ENCODE measurements around the gene SH3BP4. TPM values are rescaled to one million over a fixed set of nuclear protein-coding genes. Genes with fewer than 3 reads are reported as not detected.

SH3BP4 gene
- total and polyA plus RNA-seq, 2 of the 8 experiments (the other 6 are each of a cell fraction or from before 2014, with no cell fraction given), result 28.3 to 35.4 TPM

DNA sequence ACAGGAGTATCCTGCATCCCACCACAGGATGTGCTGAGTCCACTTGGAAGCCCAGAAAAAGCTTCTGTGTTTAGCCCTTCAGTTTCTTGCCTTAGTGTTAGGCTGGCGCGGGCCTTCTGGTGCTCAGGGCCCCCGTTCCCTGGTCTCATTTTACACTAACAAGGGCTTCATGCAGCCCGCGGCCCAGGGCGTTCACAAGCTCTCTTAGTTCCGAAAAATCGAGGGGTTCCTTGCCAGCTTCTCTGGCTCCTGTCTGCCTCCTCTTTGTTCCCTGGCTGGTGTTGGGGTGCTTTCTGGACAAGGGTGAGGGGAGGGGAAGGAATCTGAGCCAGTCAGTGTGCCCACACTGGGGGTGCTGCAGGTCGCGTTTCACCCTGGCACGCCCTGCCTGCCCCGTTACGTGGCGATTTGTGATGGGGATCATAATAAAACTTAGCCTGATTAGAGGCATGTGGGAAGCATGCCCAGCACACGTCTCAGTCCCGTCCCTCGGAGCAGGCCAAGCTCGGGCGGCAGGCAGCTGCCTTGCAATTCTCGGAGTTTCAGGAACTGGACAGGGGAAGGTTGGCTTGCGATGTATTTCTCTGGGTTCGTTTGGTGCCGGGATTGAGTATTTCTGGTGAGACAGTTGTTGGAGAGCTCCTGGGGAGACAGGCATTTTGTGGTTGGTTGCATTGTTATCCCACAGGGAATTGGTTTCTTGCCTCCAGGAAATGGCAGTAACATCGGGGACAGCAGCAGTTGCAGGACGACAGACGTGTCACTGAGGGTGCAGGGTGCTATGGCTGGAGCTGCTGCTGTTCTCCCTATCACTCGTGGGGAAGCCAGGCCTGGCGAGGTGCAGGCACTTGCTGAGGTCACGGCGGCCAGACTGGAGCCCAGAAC, 22.9 kb downstream of the SH3BP4 start:
- no peak for DNase-seq (ENCODE audit: low read depth in 1 of 2, low spot score in 2 of 2)
- Histone ChIP-seq H3K4me2 (ENCODE audit: insufficient read depth in 1 of 2, low read depth in 2 of 2, low read length in 2 of 2) (no peak overlapping the region), H4K91ac (replicated peaks; ENCODE audit: insufficient read length, low read length) (peak overlapping the region; percentile 51), H3K18ac (ENCODE audit: extremely low read depth, low read length) (no peak overlapping the region; the same call in none of the 2 replicates), H3K9me3 (ENCODE audit: insufficient read depth in 2 of 2, low read depth in 1 of 2, low read length in 1 of 2) (peaks cover 3 to 4% of the 10 kb centered on the region in 2 experiments; a peak in 2 of 4 replicates), H3K4me1 (replicated peaks in 1 of 4; ENCODE audit: control insufficient read depth in 3 of 4, insufficient read depth in 4 of 4, low read length in 3 of 4) (peaks cover 0 to 11% (median 7%) of the 10 kb centered on the region in 4 experiments; a peak in 5 of 7 replicates), H3K4ac (replicated peaks; ENCODE audit: insufficient read length, low read depth, low read length) (no peak overlapping the region), H3K14ac (ENCODE audit: insufficient read length) (no peak overlapping the region), H3K23ac (ENCODE audit: insufficient read length) (no peak overlapping the region), H3K27ac (ENCODE audit: low read depth, low read length) (0 out of 2 replicates have a peak overlapping the region, but pooled peaks have one; percentile 39), H4K8ac (ENCODE audit: extremely low read depth, insufficient read depth, low read length) (no peak overlapping the region), H2AFZ (ENCODE audit: low read length) (no peak overlapping the region), H2BK120ac (replicated peaks; ENCODE audit: low read depth, low read length) (no peak overlapping the region), H3K56ac (replicated peaks; ENCODE audit: insufficient read length, low read depth, low read length) (no peak overlapping the region), H3K27me3 (replicated peaks in 1 of 4; ENCODE audit: control insufficient read depth in 3 of 4, extremely low read depth in 1 of 4, insufficient read depth in 3 of 4, low read length in 3 of 4) (no peaks in the 10 kb centered on the region), H2BK12ac (ENCODE audit: low read depth, low read length) (peak overlapping the region; percentile 62; the same call in 1 of the 2 replicates), H4K20me1 (replicated peaks in 1 of 2; ENCODE audit: control insufficient read depth in 1 of 2, insufficient read depth in 2 of 2, low read length in 2 of 2) (peaks cover 5 to 13% of the 10 kb centered on the region in 2 experiments), H3K79me1 (ENCODE audit: low read depth, low read length) (peaks cover 32% of the 10 kb centered on the region), H4K5ac (ENCODE audit: insufficient read length, low read depth, low read length) (no peak overlapping the region), H3K79me2 (ENCODE audit: control insufficient read depth in 1 of 2, insufficient read depth in 2 of 2, low read length in 2 of 2) (peaks cover 25 to 94% of the 10 kb centered on the region in 2 experiments), H3K9ac (replicated peaks in 1 of 4; ENCODE audit: extremely low read depth in 1 of 4, low read depth in 3 of 4, low read length in 3 of 4) (no peak overlapping the region), H2BK20ac (ENCODE audit: low read length) (no peak overlapping the region), H3K4me3 (ENCODE audit: extremely low read depth in 1 of 4, insufficient read depth in 2 of 4, low read depth in 3 of 4, low read length in 4 of 4) (no peak overlapping the region), H3K36me3 (ENCODE audit: control insufficient read depth in 2 of 4, insufficient read depth in 4 of 4, low read length in 3 of 4) (peaks cover 0 to 23% (median under 1%) of the 10 kb centered on the region in 4 experiments; a peak in 4 of 8 replicates), H2BK15ac (ENCODE audit: low read length) (0 out of 2 replicates have a peak overlapping the region, but pooled peaks have one; percentile 4), H3K23me2 (ENCODE audit: low read depth, low read length) (peaks cover 6% of the 10 kb centered on the region), H2BK5ac (ENCODE audit: low read depth, low read length) (peak overlapping the region; percentile 90), H2AK5ac (ENCODE audit: low read depth, low read length) (peak overlapping the region; percentile 66; the same call in 1 of the 2 replicates)
- no peak for FAIRE-seq
- CTCF ChIA-PET (ENCODE audit: partially characterized antibody), result interaction anchor here (0.6 to 1.6 kb wide), 7 partner anchors 9 to 418 kb away, joined by 3 to 5 read pairs (median 3); no protein-coding TSS in a partner anchor
- POLR2A ChIA-PET (ENCODE audit: partially characterized antibody), result interaction anchor here (0.6 to 1.2 kb wide), 3 partner anchors 13 to 31 kb away, joined by 3 to 4 read pairs (median 4); no protein-coding TSS in a partner anchor
- 83% methylated on average over 30 of the region's 30 CpGs; no CpG with 5 or more reads in 1 of the 2 experiments for WGBS, 2 experiments (ENCODE audit: extremely low coverage in 1 of 2, insufficient coverage in 1 of 2, insufficient read length in 1 of 2, insufficient replicate concordance in 2 of 2, low coverage in 1 of 2, low lambda C conversion rate in 2 of 2, missing lambda C conversion rate in 1 of 2)
- TF ChIP-seq TAF7 (optimal IDR thresholded peaks at IDR 0.05; ENCODE audit: borderline replicate concordance, low read depth, low read length) (no peak), RNF2 (IDR thresholded peaks at IDR 0.05; ENCODE audit: borderline replicate concordance, low read depth, low read length, missing control alignments, poor library complexity, severe bottlenecking) (no peak), EZH2 (IDR thresholded peaks at IDR 0.05; ENCODE audit: low read depth, low read length, severe bottlenecking) (no peak), CHD1 (IDR thresholded peaks at IDR 0.05; ENCODE audit: low read depth, low read length) (no peak), NANOG (IDR thresholded peaks at IDR 0.05; ENCODE audit: insufficient read depth, low read depth, low read length, poor library complexity, severe bottlenecking) (no peak), KDM1A (IDR thresholded peaks at IDR 0.05; ENCODE audit: borderline replicate concordance, low read length) (no peak), KDM5A (IDR thresholded peaks at IDR 0.05; ENCODE audit: low read length) (no peak), ZNF274 (IDR thresholded peaks at IDR 0.05; ENCODE audit: borderline replicate concordance, extremely low read depth, low read length) (no peak), SP2 (IDR thresholded peaks at IDR 0.05; ENCODE audit: low read length) (no peak)
- TF ChIP-seq, protein P1, sequence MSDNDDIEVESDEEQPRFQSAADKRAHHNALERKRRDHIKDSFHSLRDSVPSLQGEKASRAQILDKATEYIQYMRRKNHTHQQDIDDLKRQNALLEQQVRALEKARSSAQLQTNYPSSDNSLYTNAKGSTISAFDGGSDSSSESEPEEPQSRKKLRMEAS (IDR thresholded peaks at IDR 0.05), result no peak
